HEK293 (cell line): ENCODE measurements around the gene MACF1.

ENCODE experiments used
- BCL11A ChIP-seq: fragments of 450-650 bp; formaldehyde crosslinking; IDR thresholded peaks from 2 replicates; pipeline ENCODE4 v1.5.1; 2016; ENCODE audit warnings: low read depth, missing biosample characterization, missing genetic modification characterization
- GLI2 ChIP-seq: fragments of 450-650 bp; formaldehyde crosslinking; IDR thresholded peaks from 2 replicates; pipeline ENCODE4; 2017; ENCODE audit warnings: missing biosample characterization, missing genetic modification characterization, low read depth, borderline replicate concordance
- GLIS1 ChIP-seq: fragments of 450-650 bp; formaldehyde crosslinking; IDR thresholded peaks from 2 replicates; pipeline ENCODE4 v1.5.1; 2016; ENCODE audit warnings: missing biosample characterization, missing genetic modification characterization
- HOXC10 ChIP-seq: sonication (generic); formaldehyde crosslinking; IDR thresholded peaks from 2 replicates; pipeline ENCODE4 v1.8.1; 2023; ENCODE audit warnings: mild to moderate bottlenecking, missing genetic modification reagents
- IKZF3 ChIP-seq: fragments of 450-650 bp; IDR thresholded peaks from 2 replicates; pipeline ENCODE4 v1.5.0; 2018; ENCODE audit warnings: missing biosample characterization, mild to moderate bottlenecking, missing genetic modification characterization, moderate library complexity
- KLF10 ChIP-seq: fragments of 450-650 bp; IDR thresholded peaks from 2 replicates; pipeline ENCODE4 v1.5.1; 2018; ENCODE audit warnings: missing biosample characterization, mild to moderate bottlenecking, missing genetic modification characterization
- KLF7 ChIP-seq: fragments of 450-650 bp; formaldehyde crosslinking; IDR thresholded peaks from 2 replicates; pipeline ENCODE4 v1.5.1; 2016; ENCODE audit warnings: missing biosample characterization, missing genetic modification characterization, borderline replicate concordance
- SALL2 ChIP-seq: fragments of 450-650 bp; formaldehyde crosslinking; IDR thresholded peaks from 2 replicates; pipeline ENCODE4 v1.5.0; 2017; ENCODE audit warnings: missing biosample characterization, mild to moderate bottlenecking, missing genetic modification characterization, borderline replicate concordance
- SCRT1 ChIP-seq: fragments of 450-650 bp; formaldehyde crosslinking; IDR thresholded peaks from 2 replicates; pipeline ENCODE4 v1.5.1; 2016; ENCODE audit warnings: missing biosample characterization, missing genetic modification characterization, borderline replicate concordance
- SCRT2 ChIP-seq: fragments of 450-650 bp; formaldehyde crosslinking; IDR thresholded peaks from 2 replicates; pipeline ENCODE4 v1.5.1; 2016; ENCODE audit warnings: missing biosample characterization, missing genetic modification characterization
- ZBTB11 ChIP-seq: fragments of 450-650 bp; formaldehyde crosslinking; conservative IDR thresholded peaks from 2 replicates; pipeline ENCODE4 v1.5.1; 2016; ENCODE audit warnings: low read depth, missing biosample characterization, missing genetic modification characterization
- ZFP37 ChIP-seq: fragments of 450-650 bp; formaldehyde crosslinking; IDR thresholded peaks from 2 replicates; pipeline ENCODE4 v1.5.1; 2016; ENCODE audit warnings: missing biosample characterization, missing genetic modification characterization
- ZNF155 ChIP-seq: fragments of 450-650 bp; formaldehyde crosslinking; IDR thresholded peaks from 2 replicates; pipeline ENCODE4 v1.5.1; 2016; ENCODE audit warnings: missing biosample characterization, missing genetic modification characterization
- ZNF214 ChIP-seq: fragments of 450-650 bp; formaldehyde crosslinking; IDR thresholded peaks from 2 replicates; pipeline ENCODE4 v1.5.1; 2017; ENCODE audit warnings: missing biosample characterization, mild to moderate bottlenecking, missing genetic modification characterization, borderline replicate concordance
- ZNF24 ChIP-seq: fragments of 450-650 bp; formaldehyde crosslinking; IDR thresholded peaks from 2 replicates; pipeline ENCODE4 v1.5.1; 2016; ENCODE audit warnings: missing biosample characterization, missing genetic modification characterization
- ZNF248 ChIP-seq: fragments of 450-650 bp; formaldehyde crosslinking; IDR thresholded peaks from 2 replicates; pipeline ENCODE4 v1.5.1; 2017; ENCODE audit warnings: missing biosample characterization, missing genetic modification characterization
- ZNF26 ChIP-seq: fragments of 450-650 bp; formaldehyde crosslinking; IDR thresholded peaks from 2 replicates; pipeline ENCODE4 v1.5.1; 2016; ENCODE audit warnings: missing biosample characterization, missing genetic modification characterization
- ZNF274 ChIP-seq, 2 experiments: fragments of 200-500 bp in 1 of 2; fragments of 450-650 bp in 1 of 2; sonication (Bioruptor generic) in 1 of 2; formaldehyde crosslinking in 1 of 2; IDR thresholded peaks; 2 replicates each; pipeline versions ENCODE4 v1.5.1 to v1.6.1; 2014 to 2016; ENCODE audit warnings: borderline replicate concordance in 1 of 2, inconsistent platforms in 1 of 2, low read length in 1 of 2, missing biosample characterization in 1 of 2, missing genetic modification characterization in 1 of 2
- ZNF362 ChIP-seq: fragments of 450-650 bp; formaldehyde crosslinking; IDR thresholded peaks from 2 replicates; pipeline ENCODE4 v1.5.1; 2016; ENCODE audit warnings: missing biosample characterization, missing genetic modification characterization
- ZNF426 ChIP-seq: fragments of 450-650 bp; formaldehyde crosslinking; IDR thresholded peaks from 2 replicates; pipeline ENCODE4 v1.5.1; 2017; ENCODE audit warnings: missing biosample characterization, missing genetic modification characterization, mild to moderate bottlenecking, inconsistent platforms, moderate library complexity
- ZNF433 ChIP-seq: fragments of 450-650 bp; formaldehyde crosslinking; IDR thresholded peaks from 2 replicates; pipeline ENCODE4 v1.5.1; 2016; ENCODE audit warnings: missing biosample characterization, missing genetic modification characterization, low read depth
- ZNF510 ChIP-seq: fragments of 450-650 bp; formaldehyde crosslinking; IDR thresholded peaks from 2 replicates; pipeline ENCODE4 v1.5.1; 2018; ENCODE audit warnings: mild to moderate bottlenecking, missing genetic modification characterization, missing biosample characterization; ENCODE audit not compliant: insufficient replicate concordance
- ZNF549 ChIP-seq: fragments of 450-650 bp; IDR thresholded peaks from 2 replicates; pipeline ENCODE4 v1.5.1; 2018; ENCODE audit warnings: missing biosample characterization, missing genetic modification characterization, mild to moderate bottlenecking, inconsistent platforms, moderate library complexity
- ZNF585B ChIP-seq: fragments of 450-650 bp; formaldehyde crosslinking; IDR thresholded peaks from 2 replicates; pipeline ENCODE4 v1.5.1; 2016; ENCODE audit warnings: missing biosample characterization, missing genetic modification characterization
- ZNF600 ChIP-seq: fragments of 450-650 bp; formaldehyde crosslinking; IDR thresholded peaks from 2 replicates; pipeline ENCODE4 v1.5.1; 2016; ENCODE audit warnings: missing biosample characterization, missing genetic modification characterization
- ZNF610 ChIP-seq: fragments of 450-650 bp; formaldehyde crosslinking; IDR thresholded peaks from 2 replicates; pipeline ENCODE4 v1.5.1; 2016; ENCODE audit warnings: missing biosample characterization, missing genetic modification characterization, borderline replicate concordance
- ZNF701 ChIP-seq: fragments of 450-650 bp; formaldehyde crosslinking; IDR thresholded peaks from 2 replicates; pipeline ENCODE4 v1.5.1; 2016; ENCODE audit warnings: missing biosample characterization, missing genetic modification characterization
- ZNF704 ChIP-seq: fragments of 450-650 bp; formaldehyde crosslinking; IDR thresholded peaks from 2 replicates; pipeline ENCODE4 v1.5.1; 2016; ENCODE audit warnings: missing biosample characterization, missing genetic modification characterization
- ZNF843 ChIP-seq: fragments of 450-650 bp; formaldehyde crosslinking; IDR thresholded peaks from 2 replicates; pipeline ENCODE4 v1.5.1; 2016; ENCODE audit warnings: missing biosample characterization, missing genetic modification characterization
- ZSCAN5A ChIP-seq: fragments of 450-650 bp; formaldehyde crosslinking; IDR thresholded peaks from 2 replicates; pipeline ENCODE4 v1.5.1; 2016; ENCODE audit warnings: missing biosample characterization, missing genetic modification characterization

Gene MACF1

GRCh38 chr1:39391691-39392679 lies 187.5 kb downstream of the MACF1 start (continued):
- no peak for TF ChIP-seq ZNF843
- TF ChIP-seq ZNF585B (tag by site-specific recombination): no peak
- no peak for TF ChIP-seq ZNF274 (IDR thresholded peaks at IDR 0.05; ENCODE audit: low read length)
- TF ChIP-seq ZNF274 (tag by site-specific recombination; IDR thresholded peaks at IDR 0.05; ENCODE audit: borderline replicate concordance): no peak
- TF ChIP-seq ZNF248: no peak
- 0 out of 2 replicates have a peak, but pooled peaks have one; percentile 9 for TF ChIP-seq IKZF3 (tag by site-specific recombination)
- TF ChIP-seq ZNF701: no peak
- TF ChIP-seq ZNF510 (tag by site-specific recombination): no peak
- no peak for TF ChIP-seq KLF10 (tag by site-specific recombination)
- 0 out of 2 replicates have a peak, but pooled peaks have one; percentile 24 for TF ChIP-seq ZFP37 (tag by site-specific recombination)
- no peak for TF ChIP-seq ZNF426 (tag by site-specific recombination)
- no peak for TF ChIP-seq BCL11A (tag by site-specific recombination)
- TF ChIP-seq ZNF549 (tag by site-specific recombination): no peak
- TF ChIP-seq ZNF433 (tag by site-specific recombination): no peak
- no peak for TF ChIP-seq SALL2 (tag by site-specific recombination)
- 0 out of 2 replicates have a peak, but pooled peaks have one; percentile 58 for TF ChIP-seq ZNF24 (tag by site-specific recombination)
- no peak for TF ChIP-seq SCRT2 (tag by site-specific recombination)
- no peak for TF ChIP-seq SCRT1 (tag by site-specific recombination)
- TF ChIP-seq ZNF155 (tag by site-specific recombination): no peak
- peak; percentile 69 for TF ChIP-seq ZNF600
- no peak for TF ChIP-seq ZNF214
- no peak for TF ChIP-seq ZNF704 (tag by site-specific recombination)
- peak; percentile 91 for TF ChIP-seq GLIS1 (tag by site-specific recombination)
- TF ChIP-seq ZBTB11 (tag by site-specific recombination): peak; percentile 98
- no peak for TF ChIP-seq KLF7 (tag by site-specific recombination)
- no peak for TF ChIP-seq ZSCAN5A (tag by site-specific recombination)
- TF ChIP-seq ZNF26 (tag by site-specific recombination): no peak
- no peak for TF ChIP-seq ZNF362
- no peak for TF ChIP-seq ZNF610 (tag by site-specific recombination)
- TF ChIP-seq GLI2: no peak
- no peak for TF ChIP-seq HOXC10
